ENCODE data around the gene SLC2A5. TPM values are rescaled to one million over a fixed set of nuclear protein-coding genes. Genes with fewer than 3 reads are reported as not detected.

The SLC2A5 gene
- total and polyA plus RNA-seq, 10 donors: 2.9 to 23.6 (median 6.9) TPM

DNA sequence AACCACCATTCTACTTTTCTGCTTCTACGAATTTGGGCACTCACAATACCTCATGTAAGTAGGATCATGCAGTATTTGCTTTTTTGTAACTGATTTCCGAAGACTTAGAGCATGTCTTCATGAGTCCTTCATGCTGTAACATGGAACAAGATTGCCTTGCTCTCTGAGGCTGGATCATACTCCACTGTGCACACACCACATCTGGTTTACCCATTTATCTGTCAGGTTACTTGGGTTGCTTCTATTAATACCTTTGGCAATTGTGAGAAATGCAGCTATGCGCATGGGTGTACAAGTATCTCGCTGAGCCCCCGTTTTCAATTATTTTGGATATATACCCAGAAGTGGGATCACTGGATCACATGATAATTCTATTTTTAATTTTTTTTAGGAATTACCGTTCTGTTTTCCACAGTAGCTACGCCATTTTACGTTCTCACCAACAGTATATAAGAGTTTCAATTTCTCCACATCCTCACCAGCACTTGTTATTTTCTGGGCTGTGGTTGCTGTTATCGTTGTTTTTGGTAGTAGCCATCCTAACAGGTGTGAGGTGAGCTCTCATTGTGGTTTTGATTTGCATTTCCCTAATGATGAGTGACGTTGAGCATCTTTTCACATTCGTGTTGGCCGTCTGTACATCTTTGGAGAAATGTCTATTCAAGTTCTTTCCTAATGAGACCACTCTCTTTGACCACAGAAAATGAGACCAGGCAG is 10.7 kb upstream of the SLC2A5 start:
- Histone ChIP-seq H3K9me3 (no peaks in the 10 kb centered on the region), H3K27me3 (replicated peaks in 1 of 7) (peaks cover 0 to 10% (median 0%) of the 10 kb centered on the region in 7 donors), H3K36me3 (no peaks in the 10 kb centered on the region), H3K4me1 (peaks cover 15 to 99% (median 65%) of the 10 kb centered on the region in 6 donors), H3K27ac (no peak overlapping the region), H3K4me3 (no peak overlapping the region)
- TF ChIP-seq POLR2AphosphoS5 (IDR thresholded peaks at IDR 0.05) (no peak), POLR2A (IDR thresholded peaks at IDR 0.05) (no peak)
- WGBS, 5 donors: 66 to 78% (median 73%) methylated on average over 12 of the region's 12 CpGs
- intact Hi-C loops (cut with DNase I; ENCODE audit: low total_unique reads): no loop called here
- no peak for DNase-seq

DNA sequence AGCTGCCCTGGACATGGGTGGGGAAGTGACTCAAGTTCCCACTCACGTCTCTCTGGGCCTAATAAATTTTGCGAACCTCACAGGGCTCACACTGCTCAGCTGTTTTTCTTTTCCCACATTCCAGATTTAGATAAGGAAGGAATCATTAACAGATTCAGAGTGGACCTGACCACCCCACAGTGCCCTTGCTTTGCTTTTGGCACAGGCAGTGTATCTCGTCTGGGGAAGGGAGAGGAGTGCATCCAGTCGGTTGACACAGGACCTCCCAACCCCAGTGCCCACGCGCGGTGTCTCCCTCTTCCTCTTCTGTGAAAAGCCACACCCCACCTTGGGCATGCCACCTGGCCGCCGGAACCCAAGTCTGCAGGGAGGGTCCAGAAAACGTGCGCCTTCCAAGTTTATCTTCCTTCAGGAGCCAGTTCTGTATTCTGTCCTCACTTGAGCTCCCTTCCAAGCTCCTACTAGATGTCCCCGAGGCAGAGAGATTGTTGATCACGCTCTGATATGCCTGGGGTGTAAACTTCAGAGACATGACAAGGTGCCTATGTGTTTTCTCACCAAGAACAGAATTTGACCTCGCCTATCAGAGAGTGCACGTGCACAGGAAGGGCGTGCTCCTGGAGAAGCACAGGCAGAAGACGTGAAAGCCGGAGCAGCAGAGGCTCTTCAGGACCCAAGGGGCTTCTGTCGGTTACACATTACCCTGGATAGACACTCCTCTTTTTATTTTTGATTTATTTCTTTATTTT is 9.5 kb upstream of the SLC2A5 start:
- Histone ChIP-seq H3K27me3 (replicated peaks in 1 of 7) (peaks cover 0 to 10% (median 0%) of the 10 kb centered on the region in 7 donors), H3K27ac (peak overlapping the region in 3 of 8 donors; percentile 4 to 33 (median 15)), H3K36me3 (no peaks in the 10 kb centered on the region), H3K4me3 (no peak overlapping the region), H3K9me3 (no peaks in the 10 kb centered on the region), H3K4me1 (peaks cover 15 to 99% (median 67%) of the 10 kb centered on the region in 6 donors)
- 43 to 61% (median 50%) methylated on average over 19 of the region's 19 CpGs for WGBS, 5 donors
- TF ChIP-seq POLR2AphosphoS5 (IDR thresholded peaks at IDR 0.05) (no peak), POLR2A (IDR thresholded peaks at IDR 0.05) (no peak)
- TF ChIP-seq, protein P1, sequence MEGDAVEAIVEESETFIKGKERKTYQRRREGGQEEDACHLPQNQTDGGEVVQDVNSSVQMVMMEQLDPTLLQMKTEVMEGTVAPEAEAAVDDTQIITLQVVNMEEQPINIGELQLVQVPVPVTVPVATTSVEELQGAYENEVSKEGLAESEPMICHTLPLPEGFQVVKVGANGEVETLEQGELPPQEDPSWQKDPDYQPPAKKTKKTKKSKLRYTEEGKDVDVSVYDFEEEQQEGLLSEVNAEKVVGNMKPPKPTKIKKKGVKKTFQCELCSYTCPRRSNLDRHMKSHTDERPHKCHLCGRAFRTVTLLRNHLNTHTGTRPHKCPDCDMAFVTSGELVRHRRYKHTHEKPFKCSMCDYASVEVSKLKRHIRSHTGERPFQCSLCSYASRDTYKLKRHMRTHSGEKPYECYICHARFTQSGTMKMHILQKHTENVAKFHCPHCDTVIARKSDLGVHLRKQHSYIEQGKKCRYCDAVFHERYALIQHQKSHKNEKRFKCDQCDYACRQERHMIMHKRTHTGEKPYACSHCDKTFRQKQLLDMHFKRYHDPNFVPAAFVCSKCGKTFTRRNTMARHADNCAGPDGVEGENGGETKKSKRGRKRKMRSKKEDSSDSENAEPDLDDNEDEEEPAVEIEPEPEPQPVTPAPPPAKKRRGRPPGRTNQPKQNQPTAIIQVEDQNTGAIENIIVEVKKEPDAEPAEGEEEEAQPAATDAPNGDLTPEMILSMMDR (IDR thresholded peaks at IDR 0.05 in 8 of 11, conservative IDR thresholded peaks at IDR 0.05 in 3 of 11): no peak
- intact Hi-C loops (cut with DNase I; ENCODE audit: low total_unique reads): no loop called here
- no peak for DNase-seq

DNA sequence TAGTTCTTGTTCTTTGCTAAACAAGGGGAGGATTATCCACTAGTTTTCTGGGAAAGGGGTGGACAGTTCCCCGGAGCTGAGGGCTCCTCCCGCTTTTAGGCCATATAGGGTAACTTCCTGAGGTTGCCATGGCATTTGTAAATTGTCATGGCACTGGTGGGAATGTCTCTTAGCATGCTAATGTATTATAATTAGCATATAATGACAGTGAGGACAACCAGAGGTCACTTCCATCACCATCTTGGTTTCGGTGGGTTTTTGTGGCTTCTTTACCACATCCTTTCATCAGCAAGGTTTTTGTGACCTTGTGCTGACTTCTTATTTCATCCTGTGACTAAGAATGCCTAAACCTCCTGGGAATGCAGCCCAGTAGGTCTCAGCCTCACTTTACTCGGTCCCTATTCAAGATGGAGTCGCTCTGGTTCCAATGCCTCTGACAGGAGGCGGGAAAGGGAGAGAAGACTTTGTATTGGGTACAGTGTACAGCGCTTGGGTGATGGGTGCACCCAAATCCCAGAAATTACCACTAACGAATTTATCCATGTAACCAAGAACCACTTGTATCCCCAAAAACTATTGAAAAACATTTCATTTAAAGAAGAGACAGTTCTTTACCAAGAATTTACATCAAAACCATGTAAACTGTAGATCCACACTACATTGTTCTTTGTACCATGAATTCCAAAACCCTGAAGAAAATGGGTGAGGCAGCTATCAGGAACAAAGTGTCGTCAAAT is 8.7 kb upstream of the SLC2A5 start:
- H3K27ac ChIP-seq: peak overlapping the region in 2 of 8 donors; percentile 15 to 33
- H3K4me1 ChIP-seq: peaks cover 11 to 99% (median 66%) of the 10 kb centered on the region in 6 donors
- TF ChIP-seq POLR2AphosphoS5 (IDR thresholded peaks at IDR 0.05) (no peak), POLR2A (IDR thresholded peaks at IDR 0.05) (no peak)
- TF ChIP-seq, protein P1 (IDR thresholded peaks at IDR 0.05 in 8 of 11, conservative IDR thresholded peaks at IDR 0.05 in 3 of 11): no peak
- H3K9me3 ChIP-seq: no peaks in the 10 kb centered on the region
- 59 to 69% (median 61%) methylated on average over 9 of the region's 9 CpGs for WGBS, 5 donors
- H3K36me3 ChIP-seq: no peaks in the 10 kb centered on the region
- H3K27me3 ChIP-seq (replicated peaks in 1 of 7): peaks cover 0 to 10% (median 0%) of the 10 kb centered on the region in 7 donors
- no peak overlapping the region for H3K4me3 ChIP-seq
- no peak for DNase-seq
- intact Hi-C loops (cut with DNase I; ENCODE audit: low total_unique reads): no loop called here

DNA sequence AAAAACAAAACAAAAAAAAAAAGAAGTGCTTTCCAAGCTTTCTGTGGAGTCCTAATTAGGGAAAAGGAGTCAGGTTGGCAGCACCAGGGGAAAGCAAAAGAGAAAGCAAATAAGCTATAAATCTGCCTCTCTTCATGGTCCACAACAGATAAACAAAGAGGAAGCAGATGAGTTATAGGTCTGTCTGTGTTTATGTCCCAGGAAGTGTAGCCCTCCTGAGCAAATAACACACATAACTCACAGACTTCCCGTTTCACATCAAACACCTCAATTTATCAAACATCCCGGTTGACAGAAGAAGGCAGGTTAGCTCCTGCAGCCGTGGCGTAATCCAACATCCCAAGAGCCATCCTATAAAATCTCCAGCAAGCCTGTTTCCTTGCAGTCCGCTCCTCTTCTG is 5.6 kb upstream of the SLC2A5 start:
- Histone ChIP-seq H3K36me3 (no peaks in the 10 kb centered on the region), H3K4me3 (peak overlapping the region in 1 of 8 donors; percentile 26), H3K4me1 (peaks cover 8 to 87% (median 60%) of the 10 kb centered on the region in 6 donors), H3K9me3 (no peaks in the 10 kb centered on the region), H3K27me3 (replicated peaks in 1 of 7) (peaks cover 0 to 10% (median 0%) of the 10 kb centered on the region in 7 donors), H3K27ac (peak overlapping the region in 7 of 8 donors; percentile 50 to 78 (median 67))
- TF ChIP-seq, protein P1 (IDR thresholded peaks at IDR 0.05 in 8 of 11, conservative IDR thresholded peaks at IDR 0.05 in 3 of 11): no peak
- TF ChIP-seq POLR2AphosphoS5 (IDR thresholded peaks at IDR 0.05) (no peak), POLR2A (IDR thresholded peaks at IDR 0.05) (no peak)
- WGBS, 5 donors: 20 to 41% (median 22%) methylated on average over 5 of the region's 5 CpGs
- intact Hi-C loops (cut with DNase I; ENCODE audit: low total_unique reads): no loop called here
- DNase-seq: no peak

Data from spleen (tissue), 11 donors.